Measurements from ENCODE around the gene HOTAIR.

- peak; percentile 44; the same call in 1 of the 2 replicates for TF ChIP-seq CTCF (conservative IDR thresholded peaks at IDR 0.05; ENCODE audit: low read depth, low read length)
- TF ChIP-seq EZH2 (IDR thresholded peaks at IDR 0.05; ENCODE audit: low read length, unreplicated experiment), result no peak
- no peak for TF ChIP-seq EZH2phosphoT487 (IDR thresholded peaks at IDR 0.05; ENCODE audit: borderline replicate concordance, low read length)
Measured at GRCh38 chr12:53950437-53950773, 24.3 kb downstream of the HOTAIR start.

Measured in PC-3 (cell line).